Left ventricle myocardium inferior (tissue), 1 donor: Measurements from ENCODE around the gene EPO. TPM values are rescaled to one million over a fixed set of nuclear protein-coding genes. Genes with fewer than 3 reads are reported as not detected.
"Not testable (repeated sequence)": the region's sequence is repeated elsewhere in the genome, so short reads cannot be mapped to it uniquely, and the experiment has no call there.

Experiments used
- DNase-seq: peaks from one replicate; pipeline ENCODE4 v3.0.0-alpha.2; 2020
- H3K27ac ChIP-seq: fragments of 200-600 bp; replicated peaks from 2 replicates; pipeline ENCODE4 v1.8.0; 2021
- H3K27me3 ChIP-seq: fragments of 200-600 bp; 2 replicates; pipeline ENCODE4 v1.8.0; 2021; ENCODE audit warnings: low read depth
- H3K36me3 ChIP-seq: fragments of 200-600 bp; 2 replicates; pipeline ENCODE4 v1.8.0; 2021
- H3K4me1 ChIP-seq: fragments of 200-600 bp; 2 replicates; pipeline ENCODE4 v1.8.0; 2021
- H3K4me3 ChIP-seq: fragments of 200-600 bp; 2 replicates; pipeline ENCODE4 v1.8.0; 2021; ENCODE audit warnings: mild to moderate bottlenecking, moderate library complexity
- H3K9me3 ChIP-seq: fragments of 200-600 bp; replicated peaks from 2 replicates; pipeline ENCODE4 v1.8.0; 2021
- intact Hi-C: fragments of 100-400 bp; cut with micrococcal nuclease; formaldehyde crosslinking; loops from one replicate; pipeline ENCODE4 v1.11.0; 2022
- total RNA-seq: library from RNA; stranded (reverse); fragmentation: NEBNext Ultra II Directional; extraction: Animal tissue kit (Norgen Biotek cat#: 25700); gene quantifications from one replicate; pipeline ENCODE4 v1.2.1, GENCODE V29; 2021
- TF ChIP-seq, protein P1 (sequence below): fragments of 200-600 bp; IDR thresholded peaks from 2 replicates; pipeline ENCODE4 v1.8.0; 2021; ENCODE audit warnings: antibody characterized with exemption, mild to moderate bottlenecking, borderline replicate concordance
- donor health status: DM: no; HTN: yes; CAD: no; lungs with severe emphysema.

Gene EPO
- total RNA-seq, 1 donor from 2014 or later = not detected

DNA sequence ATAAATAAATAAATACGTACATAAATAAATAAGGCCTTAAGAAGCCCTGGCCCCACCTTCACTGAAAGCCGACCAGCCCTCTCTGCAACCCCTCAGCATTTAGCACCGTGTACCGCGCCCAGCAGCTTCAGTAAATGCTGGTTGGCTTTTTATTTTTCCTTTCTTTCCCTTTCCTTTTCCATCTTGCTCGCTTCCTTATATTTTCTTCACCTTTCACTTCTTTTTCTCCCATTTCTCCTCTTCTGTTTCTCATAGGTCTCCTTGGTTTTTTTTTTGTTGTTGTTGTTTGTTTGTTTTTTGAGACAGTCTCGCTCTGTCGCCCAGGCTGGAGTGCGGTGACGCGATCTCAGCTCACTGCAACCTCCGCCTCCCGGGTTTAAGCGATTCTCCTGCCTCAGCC, 24.3 kb downstream of the EPO start:
- Histone ChIP-seq H3K27ac (no peak overlapping the region), H3K4me3 (peak overlapping the region; percentile 51), H3K9me3 (no peaks in the 10 kb centered on the region), H3K4me1 (no peaks in the 10 kb centered on the region), H3K36me3 (no peaks in the 10 kb centered on the region), H3K27me3 (peaks cover 61% of the 10 kb centered on the region)
- no peak for DNase-seq
- TF ChIP-seq, protein P1, sequence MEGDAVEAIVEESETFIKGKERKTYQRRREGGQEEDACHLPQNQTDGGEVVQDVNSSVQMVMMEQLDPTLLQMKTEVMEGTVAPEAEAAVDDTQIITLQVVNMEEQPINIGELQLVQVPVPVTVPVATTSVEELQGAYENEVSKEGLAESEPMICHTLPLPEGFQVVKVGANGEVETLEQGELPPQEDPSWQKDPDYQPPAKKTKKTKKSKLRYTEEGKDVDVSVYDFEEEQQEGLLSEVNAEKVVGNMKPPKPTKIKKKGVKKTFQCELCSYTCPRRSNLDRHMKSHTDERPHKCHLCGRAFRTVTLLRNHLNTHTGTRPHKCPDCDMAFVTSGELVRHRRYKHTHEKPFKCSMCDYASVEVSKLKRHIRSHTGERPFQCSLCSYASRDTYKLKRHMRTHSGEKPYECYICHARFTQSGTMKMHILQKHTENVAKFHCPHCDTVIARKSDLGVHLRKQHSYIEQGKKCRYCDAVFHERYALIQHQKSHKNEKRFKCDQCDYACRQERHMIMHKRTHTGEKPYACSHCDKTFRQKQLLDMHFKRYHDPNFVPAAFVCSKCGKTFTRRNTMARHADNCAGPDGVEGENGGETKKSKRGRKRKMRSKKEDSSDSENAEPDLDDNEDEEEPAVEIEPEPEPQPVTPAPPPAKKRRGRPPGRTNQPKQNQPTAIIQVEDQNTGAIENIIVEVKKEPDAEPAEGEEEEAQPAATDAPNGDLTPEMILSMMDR = no peak
- intact Hi-C loops = no loop called here

DNA sequence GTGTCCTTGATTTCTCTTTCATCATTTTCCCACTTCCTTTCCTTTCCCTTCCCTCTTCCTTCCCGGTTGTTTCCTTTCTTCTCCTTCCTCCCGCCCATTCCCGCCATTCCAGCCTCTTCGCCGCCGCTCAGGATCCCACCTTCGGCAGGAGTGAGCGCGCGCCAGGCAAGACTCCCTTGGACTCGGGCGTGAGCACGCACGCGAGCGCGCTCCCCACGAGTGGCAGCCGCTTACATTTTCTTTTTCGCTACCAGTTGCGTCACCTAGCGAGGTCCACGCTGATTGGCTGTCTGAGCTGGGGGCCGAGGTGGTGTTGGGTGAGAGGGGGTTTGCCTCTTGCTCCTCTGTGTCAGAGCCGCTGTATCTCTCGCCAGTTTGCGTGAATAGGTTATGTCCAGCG, 24.9 kb downstream of the EPO start:
- peak overlapping the region; percentile 51 for H3K4me3 ChIP-seq
- no peaks in the 10 kb centered on the region for H3K9me3 ChIP-seq
- peaks cover 66% of the 10 kb centered on the region for H3K27me3 ChIP-seq
- no peaks in the 10 kb centered on the region for H3K36me3 ChIP-seq
- no peak overlapping the region for H3K27ac ChIP-seq
- DNase-seq = peak; percentile 50
- TF ChIP-seq, protein P1 = no peak
- intact Hi-C loops = no loop called here
- H3K4me1 ChIP-seq = no peaks in the 10 kb centered on the region

DNA sequence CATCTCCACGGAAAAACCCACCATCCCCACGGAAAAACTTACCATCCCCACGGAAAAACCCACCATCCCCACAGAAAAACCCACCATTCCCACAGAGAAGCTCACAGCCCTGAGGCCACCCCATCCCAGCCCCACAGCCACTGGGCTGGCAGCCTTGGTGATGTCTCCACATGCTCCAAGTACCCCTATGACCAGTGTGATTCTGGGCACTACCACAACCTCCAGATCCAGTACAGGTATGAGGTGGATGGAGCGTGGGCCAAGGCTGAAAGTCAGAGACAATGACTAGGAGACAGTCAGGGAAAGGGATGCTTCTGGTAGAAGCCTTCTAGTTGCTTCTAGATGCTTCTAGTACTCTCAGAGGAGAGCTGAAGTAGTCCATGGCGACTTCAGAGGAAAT, 32.7 kb downstream of the EPO start:
- Histone ChIP-seq H3K4me3 (no peak overlapping the region), H3K36me3 (no peaks in the 10 kb centered on the region), H3K4me1 (no peaks in the 10 kb centered on the region), H3K27ac (no peak overlapping the region), H3K9me3 (no peaks in the 10 kb centered on the region), H3K27me3 (peaks cover 52% of the 10 kb centered on the region)
- TF ChIP-seq, protein P1 = no peak
- intact Hi-C loops = no loop called here
- no peak for DNase-seq

DNA sequence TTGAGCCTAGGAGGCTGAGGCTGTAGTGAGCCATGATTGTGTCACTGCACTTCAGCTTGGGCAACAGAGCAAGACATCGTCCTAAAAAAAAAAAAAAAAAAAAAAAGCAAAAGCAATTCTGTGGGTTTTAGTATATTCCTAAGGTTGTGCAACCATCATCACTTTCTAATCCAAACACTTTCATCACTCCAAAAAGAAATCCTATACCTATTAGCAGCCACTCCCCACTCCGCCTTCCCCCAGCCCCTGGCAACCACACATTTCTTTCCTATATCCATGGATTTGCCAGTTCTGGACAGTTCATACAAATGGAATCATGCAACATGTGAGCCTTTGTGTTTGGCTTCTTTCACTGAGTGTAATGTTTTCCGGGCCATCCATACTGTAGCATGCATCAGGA, 33.5 kb downstream of the EPO start:
- intact Hi-C loops = no loop called here
- H3K27me3 ChIP-seq = peaks cover 52% of the 10 kb centered on the region
- H3K27ac ChIP-seq = no peak overlapping the region
- H3K4me1 ChIP-seq = no peaks in the 10 kb centered on the region
- H3K36me3 ChIP-seq = no peaks in the 10 kb centered on the region
- no peak overlapping the region for H3K4me3 ChIP-seq
- DNase-seq = no peak
- TF ChIP-seq, protein P1 = no peak
- H3K9me3 ChIP-seq = no peaks in the 10 kb centered on the region

DNA sequence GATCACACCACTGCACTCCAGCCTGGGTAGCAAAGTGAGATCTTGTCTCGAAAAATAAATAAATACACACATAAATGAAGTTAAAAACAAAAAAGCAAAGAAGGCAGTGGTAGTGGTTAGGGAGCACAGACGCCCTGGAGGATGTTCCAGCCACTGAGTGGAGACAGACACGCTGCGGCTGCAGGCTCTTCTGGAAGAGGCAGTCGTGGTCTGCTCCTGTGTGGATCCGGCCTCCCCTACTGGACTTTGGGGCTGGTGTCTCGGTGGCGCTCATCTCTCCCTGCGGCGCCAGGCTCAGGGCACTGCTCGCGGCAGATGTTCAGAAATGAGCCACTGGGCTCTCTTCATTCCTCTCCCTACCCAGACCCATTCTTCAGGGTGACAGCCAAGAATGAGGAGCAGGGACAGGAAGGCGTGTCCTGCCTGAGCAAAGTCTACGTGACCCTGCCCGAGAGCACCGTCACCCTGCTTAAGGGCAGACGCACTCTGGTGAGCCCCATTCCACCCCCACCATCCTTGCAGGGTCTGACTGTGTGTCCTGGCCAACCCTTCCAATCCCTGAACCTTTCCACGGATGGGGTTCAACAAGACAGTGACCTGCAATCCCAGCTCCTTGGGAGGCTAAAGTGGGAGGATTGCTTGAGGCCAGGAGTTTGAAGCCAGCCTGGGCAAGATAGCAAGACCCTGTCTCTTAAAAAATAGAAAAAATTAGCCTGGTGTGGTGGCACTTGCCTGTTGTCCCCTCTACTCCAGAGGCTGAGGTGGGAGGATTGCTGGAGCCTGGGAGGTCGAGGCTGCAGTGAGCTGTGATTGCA, 39.3 kb downstream of the EPO start:
- Histone ChIP-seq H3K4me3 (no peak overlapping the region), H3K27ac (no peak overlapping the region), H3K27me3 (peaks cover 69% of the 10 kb centered on the region), H3K36me3 (no peaks in the 10 kb centered on the region), H3K9me3 (no peaks in the 10 kb centered on the region), H3K4me1 (no peaks in the 10 kb centered on the region)
- intact Hi-C loops = no loop called here
- DNase-seq = no peak
- TF ChIP-seq, protein P1 = no peak

DNA sequence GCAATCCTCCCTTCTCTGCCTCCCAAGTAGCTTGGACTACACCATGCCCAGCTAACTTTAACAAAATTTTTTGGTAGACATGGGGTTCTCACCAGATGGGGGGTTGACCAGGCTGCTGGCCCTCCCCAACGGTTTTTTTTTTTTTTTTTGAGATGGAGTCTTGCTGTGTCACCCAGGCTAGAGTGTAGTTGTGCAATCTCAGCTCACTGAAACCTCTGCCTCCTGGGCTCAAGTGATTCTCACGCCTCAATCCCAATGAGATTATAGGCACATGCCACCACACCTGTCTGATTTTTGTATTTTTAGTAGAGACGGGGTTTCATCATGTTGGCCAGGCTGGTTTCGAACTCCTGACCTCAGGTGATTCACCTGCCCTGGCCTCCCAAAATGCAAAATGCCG, 42.6 kb downstream of the EPO start:
- intact Hi-C loops, H3K4me3 ChIP-seq, H3K9me3 ChIP-seq, H3K36me3 ChIP-seq, H3K4me1 ChIP-seq, H3K27ac ChIP-seq, DNase-seq: not testable (repeated sequence)
- peaks cover 69% of the 10 kb centered on the region for H3K27me3 ChIP-seq
